OCI-LY7 (cell line): ENCODE results near the gene SERTAD1. TPM values are rescaled to one million over a fixed set of nuclear protein-coding genes. Genes with fewer than 3 reads are reported as not detected.

Source experiments
- BruUV-seq: library from RNA; stranded (reverse); fragments of 400-500 nt; replicated peaks from 2 replicates; lab custom pipeline; 2021; lab: Mats Ljungman, UMichigan
- CTCF ChIA-PET: fragments of 300-600 bp; sonication (Branson Sonifier 250); formaldehyde crosslinking; loops from one replicate; lab custom pipeline; 2022; ENCODE audit warnings: antibody characterized with exemption; ENCODE audit not compliant: unreplicated experiment; lab: Charles Lee
- POLR2A ChIA-PET: fragments of 300-600 bp; sonication (Branson Sonifier 250); formaldehyde crosslinking; loops from one replicate; lab custom pipeline; 2022; ENCODE audit warnings: antibody characterized with exemption; lab: Charles Lee
- DNase-seq: peaks from one replicate; pipeline ENCODE4 v3.0.0-alpha.2; 2015; ENCODE audit warnings: low spot score
- H2AFZ ChIP-seq: fragments of 200-600 bp; sonication (generic), shearing (Covaris generic); 2 replicates; pipeline ENCODE4 v1.6.1; 2014; ENCODE audit warnings: mild to moderate bottlenecking, antibody characterized with exemption, low read length, moderate library complexity
- H3K27ac ChIP-seq: fragments of 200-600 bp; sonication (generic); 2 replicates; pipeline ENCODE4 v1.5.1; 2014; ENCODE audit warnings: mixed run types, low read depth, mild to moderate bottlenecking, moderate library complexity, low read length, inconsistent platforms; ENCODE audit not compliant: poor library complexity, severe bottlenecking
- H3K36me3 ChIP-seq: fragments of 200-600 bp; sonication (generic); 2 replicates; pipeline ENCODE4 v1.6.1; 2014; ENCODE audit warnings: mild to moderate bottlenecking, antibody characterized with exemption, low read length, moderate library complexity, mixed read lengths; ENCODE audit not compliant: insufficient read depth
- H3K4me1 ChIP-seq: fragments of 200-600 bp; sonication (generic); 2 replicates; pipeline ENCODE4 v1.5.1; 2014; ENCODE audit warnings: mild to moderate bottlenecking, low read length; ENCODE audit not compliant: insufficient read depth, poor library complexity, severe bottlenecking
- H3K4me2 ChIP-seq: fragments of 200-600 bp; sonication (generic); 2 replicates; pipeline ENCODE4 v1.6.1; 2014; ENCODE audit warnings: mild to moderate bottlenecking, low read length
- H3K4me3 ChIP-seq: fragments of 200-600 bp; sonication (generic); 2 replicates; pipeline ENCODE4 v1.5.1; 2014; ENCODE audit warnings: mild to moderate bottlenecking, low read depth, low read length; ENCODE audit not compliant: poor library complexity, severe bottlenecking
- H3K79me2 ChIP-seq: fragments of 200-600 bp; sonication (generic); 2 replicates; pipeline ENCODE4 v1.6.1; 2016; ENCODE audit warnings: low read depth, mild to moderate bottlenecking, low read length, moderate library complexity, mixed read lengths; ENCODE audit not compliant: insufficient read depth
- H3K9me2 ChIP-seq: fragments of 200-600 bp; sonication (generic); 2 replicates; pipeline ENCODE4 v1.6.1; 2016; ENCODE audit warnings: mild to moderate bottlenecking, low read length, mixed read lengths; ENCODE audit not compliant: insufficient read depth
- H3K9me3 ChIP-seq: fragments of 200-600 bp; sonication (generic); 2 replicates; pipeline ENCODE4 v1.6.1; 2014; ENCODE audit warnings: mild to moderate bottlenecking, mixed run types, low read length, mixed read lengths
- H4K20me1 ChIP-seq: fragments of 200-600 bp; sonication (generic); 2 replicates; pipeline ENCODE4 v1.6.1; 2014; ENCODE audit warnings: mild to moderate bottlenecking, antibody characterized with exemption, low read length, moderate library complexity, mixed read lengths; ENCODE audit not compliant: insufficient read depth
- EZH2phosphoT487 ChIP-seq: fragments of 200-600 bp; sonication (generic); IDR thresholded peaks from 2 replicates; pipeline ENCODE4 v1.6.1; 2018; ENCODE audit warnings: low read depth, borderline replicate concordance, mild to moderate bottlenecking, mixed run types, antibody characterized with exemption, low read length, moderate library complexity, mixed read lengths
- intact Hi-C: fragments of 100-400 bp; cut with micrococcal nuclease; formaldehyde crosslinking; loops from one replicate; pipeline ENCODE4 v1.10.0; 2022; ENCODE audit not compliant: unreplicated experiment
- total RNA-seq, 2 experiments: library from RNA; depleted of rRNA in 1 of 2; stranded (reverse); fragments of >200 nt in 1 of 2; shearing (Covaris generic) in 1 of 2; gene quantifications; 2 replicates each; pipeline ENCODE4 v1.2.3, GENCODE V29; 2014 to 2022
- TF ChIP-seq, protein P1 (sequence below): fragments of 200-600 bp; sonication (generic); conservative IDR thresholded peaks from 2 replicates; pipeline ENCODE4 v1.5.1; 2014; ENCODE audit warnings: mild to moderate bottlenecking, antibody characterized with exemption, low read length, moderate library complexity, mixed read lengths

The SERTAD1 gene
- total RNA-seq, 2 experiments from 2014 or later, result 5.7 to 6.1 TPM

DNA sequence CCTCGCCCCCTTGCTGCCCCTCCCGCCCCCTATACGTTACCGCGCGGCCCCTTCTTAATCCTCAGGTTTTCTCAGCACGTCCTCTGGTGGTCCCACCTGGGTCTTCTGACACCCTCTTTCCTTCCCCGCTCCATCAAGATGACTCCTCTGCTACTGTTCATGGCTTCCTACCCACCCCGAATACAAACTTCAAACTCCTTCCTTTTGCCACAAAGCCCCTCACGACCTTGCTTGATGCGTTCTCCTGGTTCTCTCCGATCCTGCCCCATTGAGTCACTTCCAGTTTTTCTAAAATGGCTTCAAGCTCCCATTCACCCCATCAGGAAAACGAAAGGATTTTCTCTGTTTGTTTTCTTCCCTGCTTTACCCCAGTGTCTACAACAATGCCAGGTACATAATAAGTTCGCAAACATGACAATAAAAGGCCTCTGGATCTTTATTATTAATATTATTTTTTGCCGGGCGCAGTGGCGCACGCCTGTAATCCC, 19.1 kb upstream of the SERTAD1 start:
- peak overlapping the region; percentile 88 for H3K27ac ChIP-seq
- peak overlapping the region; percentile 88 for H2AFZ ChIP-seq
- H3K4me3 ChIP-seq, result peak overlapping the region; percentile 85
- TF ChIP-seq EZH2phosphoT487, result no peak
- TF ChIP-seq, protein P1, sequence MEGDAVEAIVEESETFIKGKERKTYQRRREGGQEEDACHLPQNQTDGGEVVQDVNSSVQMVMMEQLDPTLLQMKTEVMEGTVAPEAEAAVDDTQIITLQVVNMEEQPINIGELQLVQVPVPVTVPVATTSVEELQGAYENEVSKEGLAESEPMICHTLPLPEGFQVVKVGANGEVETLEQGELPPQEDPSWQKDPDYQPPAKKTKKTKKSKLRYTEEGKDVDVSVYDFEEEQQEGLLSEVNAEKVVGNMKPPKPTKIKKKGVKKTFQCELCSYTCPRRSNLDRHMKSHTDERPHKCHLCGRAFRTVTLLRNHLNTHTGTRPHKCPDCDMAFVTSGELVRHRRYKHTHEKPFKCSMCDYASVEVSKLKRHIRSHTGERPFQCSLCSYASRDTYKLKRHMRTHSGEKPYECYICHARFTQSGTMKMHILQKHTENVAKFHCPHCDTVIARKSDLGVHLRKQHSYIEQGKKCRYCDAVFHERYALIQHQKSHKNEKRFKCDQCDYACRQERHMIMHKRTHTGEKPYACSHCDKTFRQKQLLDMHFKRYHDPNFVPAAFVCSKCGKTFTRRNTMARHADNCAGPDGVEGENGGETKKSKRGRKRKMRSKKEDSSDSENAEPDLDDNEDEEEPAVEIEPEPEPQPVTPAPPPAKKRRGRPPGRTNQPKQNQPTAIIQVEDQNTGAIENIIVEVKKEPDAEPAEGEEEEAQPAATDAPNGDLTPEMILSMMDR, result peak; percentile 72
- intact Hi-C loops, result loop anchor here (1.0 to 2.0 kb wide), 4 partner anchors 25 to 140 kb away; partner anchors contain the start of genes C19orf47 and PLD3
- no peak for DNase-seq
- no peaks in the 10 kb centered on the region for H4K20me1 ChIP-seq
- peaks cover 21% of the 10 kb centered on the region for H3K4me1 ChIP-seq
- no TSS peak for BruUV-seq
- POLR2A ChIA-PET, result interaction anchor here (0.6 to 1.4 kb wide), 3 partner anchors 12 to 33 kb away, joined by 4 to 6 read pairs (median 4); no protein-coding TSS in a partner anchor
- H3K36me3 ChIP-seq, result peaks cover 25% of the 10 kb centered on the region
- H3K9me2 ChIP-seq, result no peaks in the 10 kb centered on the region
- peak overlapping the region; percentile 83 for H3K4me2 ChIP-seq
- H3K9me3 ChIP-seq, result no peaks in the 10 kb centered on the region
- H3K79me2 ChIP-seq, result peaks cover 28% of the 10 kb centered on the region
- CTCF ChIA-PET, result no interaction called here

DNA sequence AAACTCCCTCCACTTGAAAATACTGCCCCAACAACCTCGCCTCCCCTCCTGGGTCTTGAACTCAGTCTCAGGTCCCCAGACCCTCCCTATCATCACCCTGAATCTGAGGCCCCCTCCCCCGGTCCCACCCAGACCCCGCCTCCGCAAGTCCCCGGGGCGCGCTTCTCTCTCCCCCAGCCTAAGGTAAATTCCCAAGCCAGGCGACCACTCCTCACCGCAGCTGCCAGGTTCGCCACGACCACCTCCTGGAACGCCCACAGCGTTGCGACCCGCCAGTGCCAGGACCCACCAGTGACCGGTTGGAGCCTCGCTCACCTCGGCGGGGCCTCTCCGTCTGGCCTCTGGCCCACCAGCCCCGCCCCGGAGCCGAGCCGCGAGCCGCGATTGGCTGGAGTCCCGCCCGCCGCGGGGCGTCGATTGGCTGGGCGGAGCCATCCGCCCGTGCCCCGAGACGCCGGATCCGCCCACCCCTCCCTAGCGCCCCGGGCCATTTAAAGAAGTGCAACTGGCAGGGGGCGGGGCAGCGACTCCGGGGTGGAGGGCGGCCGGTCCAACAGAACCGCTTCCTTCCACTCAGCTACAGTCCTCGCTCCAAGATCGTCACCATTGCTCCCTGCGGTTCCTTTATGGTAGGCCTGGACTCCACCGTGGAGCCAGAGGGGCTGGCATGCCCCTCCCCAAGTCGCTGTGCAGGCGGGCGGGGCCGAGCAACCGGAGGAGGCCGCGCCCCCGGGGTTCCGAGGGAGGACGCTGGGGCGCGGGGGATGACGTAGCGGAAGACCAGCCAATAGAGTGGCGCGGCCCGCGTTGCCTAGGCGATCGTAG, 18.4 kb upstream of the SERTAD1 start, which contains the start of gene SERTAD3:
SERTAD3 (minus strand) TSS at position 336 of the 825 bp plus-strand sequence. CDS start 2,255 bp downstream, outside the sequence.
- intact Hi-C loops, result loop anchor here (1.0 to 2.0 kb wide), 5 partner anchors 19 to 139 kb away; partner anchors contain the start of genes C19orf47, PLD3 and SERTAD1
- Histone ChIP-seq H3K36me3 (peaks cover 28% of the 10 kb centered on the region), H3K9me3 (no peaks in the 10 kb centered on the region), H3K79me2 (peaks cover 28% of the 10 kb centered on the region), H2AFZ (peak within 1 kb of the TSS; percentile 88), H3K9me2 (no peaks in the 10 kb centered on the region), H3K4me2 (peak within 1 kb of the TSS; percentile 83), H3K4me1 (peaks cover 21% of the 10 kb centered on the region), H3K27ac (peak within 1 kb of the TSS; percentile 88), H4K20me1 (no peaks in the 10 kb centered on the region), H3K4me3 (peak within 1 kb of the TSS; percentile 85)
- TF ChIP-seq EZH2phosphoT487, result no peak
- TF ChIP-seq, protein P1, result no peak
- ChIA-PET CTCF (interaction anchor here (0.7 kb wide), 1 partner anchor 20 kb away, joined by 3 read pairs; no protein-coding TSS in a partner anchor), POLR2A (interaction anchor here (1.2 to 1.6 kb wide), 6 partner anchors 14 to 97 kb away, joined by 3 to 8 read pairs (median 4); no protein-coding TSS in a partner anchor)
- BruUV-seq, result no TSS peak
- DNase-seq, result peak; percentile 98
